Caki2 (cell line): ENCODE results near the gene ARCN1. TPM values are rescaled to one million over a fixed set of nuclear protein-coding genes. Genes with fewer than 3 reads are reported as not detected.

Experiments used
- DNase-seq: peaks from one replicate; pipeline ENCODE4 v3.0.0-alpha.2; 2015; ENCODE audit warnings: low read depth
- in situ Hi-C: cut with HindIII; loops from 2 replicates; pipeline ENCODE4 v1.10.0; 2016; ENCODE audit warnings: low sequenced_read_pairs, low pct_unique_long_range_greater_than_20kb, mixed read lengths
- total RNA-seq: library from RNA; depleted of rRNA; stranded (reverse); fragments of >200 nt; shearing (Covaris generic); gene quantifications from 2 replicates; pipeline ENCODE4 v1.2.3, GENCODE V29; 2014; ENCODE audit warnings: low replicate concordance; rRNA removed

ARCN1 gene
- total RNA-seq, 1 experiment from 2014 or later: 80.1 TPM

DNA sequence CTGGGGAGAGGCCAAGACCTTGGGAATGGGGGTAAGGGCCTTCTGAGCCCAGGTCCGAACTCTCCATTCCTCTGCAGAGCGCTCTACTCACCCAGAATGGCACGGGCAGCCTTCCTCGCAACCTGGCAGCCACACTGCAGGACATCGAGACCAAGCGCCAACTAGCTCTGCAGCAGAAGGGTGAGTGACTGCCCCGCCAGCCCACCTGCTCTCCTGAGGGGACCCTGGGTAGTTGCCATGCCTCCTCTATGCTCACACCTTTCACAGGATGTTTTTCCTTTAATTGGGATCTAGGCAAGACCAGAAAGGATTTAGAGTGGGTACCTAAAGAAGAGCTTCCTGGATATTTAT, 71.8 kb downstream of the ARCN1 start:
- DNase-seq: no peak
- in situ Hi-C loops: no loop called here

DNA sequence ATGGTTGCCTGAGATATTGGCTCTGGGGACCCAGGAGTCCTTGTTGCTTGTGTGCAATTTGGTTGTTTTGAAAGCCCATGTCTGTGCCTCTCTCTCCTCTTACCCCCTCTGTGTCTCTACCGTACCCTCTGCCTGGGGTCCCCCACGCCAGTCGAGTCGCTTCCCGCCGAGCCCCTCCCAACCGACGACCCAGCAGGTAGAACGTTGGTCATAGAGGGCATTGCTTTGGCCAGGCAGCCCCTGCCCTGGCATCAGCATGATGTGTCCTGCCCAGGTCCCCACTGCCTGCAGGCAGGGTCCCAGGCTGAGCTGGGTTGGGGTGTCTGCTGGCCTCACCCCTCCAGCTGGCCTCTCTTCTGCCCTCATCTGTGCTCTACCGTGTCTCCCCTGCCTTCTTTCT, 72.3 kb downstream of the ARCN1 start:
- in situ Hi-C loops: no loop called here
- no peak for DNase-seq

DNA sequence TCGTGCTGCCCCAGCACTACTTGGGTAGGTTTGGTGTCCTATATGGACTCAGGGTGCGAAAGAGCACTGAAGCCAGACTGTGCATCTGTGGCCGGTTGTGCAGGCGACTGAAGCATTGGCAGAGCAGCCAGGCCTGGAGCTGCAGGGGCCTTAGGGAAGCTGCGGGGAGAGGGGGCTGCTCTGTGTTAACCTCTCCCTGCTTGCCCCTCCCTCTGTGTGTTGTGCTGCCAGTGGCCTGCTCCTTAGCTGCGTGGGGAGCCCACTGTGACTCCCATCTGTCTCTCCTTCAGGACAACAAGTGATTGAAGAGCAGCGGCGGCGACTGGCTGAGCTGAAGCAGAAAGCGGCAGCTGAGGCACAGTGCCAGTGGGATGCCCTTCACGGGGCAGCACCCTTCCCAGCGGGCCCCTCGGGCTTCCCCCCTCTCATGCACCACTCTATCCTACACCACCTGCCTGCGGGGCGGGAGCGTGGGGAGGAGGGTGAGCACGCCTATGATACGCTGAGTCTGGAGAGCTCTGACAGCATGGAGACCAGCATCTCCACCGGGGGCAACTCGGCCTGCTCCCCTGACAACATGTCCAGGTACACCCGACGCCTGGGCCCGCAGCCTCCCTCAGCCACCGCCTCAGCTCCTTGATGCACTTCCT, 73.0 kb downstream of the ARCN1 start:
- no peak for DNase-seq
- in situ Hi-C loops: no loop called here

DNA sequence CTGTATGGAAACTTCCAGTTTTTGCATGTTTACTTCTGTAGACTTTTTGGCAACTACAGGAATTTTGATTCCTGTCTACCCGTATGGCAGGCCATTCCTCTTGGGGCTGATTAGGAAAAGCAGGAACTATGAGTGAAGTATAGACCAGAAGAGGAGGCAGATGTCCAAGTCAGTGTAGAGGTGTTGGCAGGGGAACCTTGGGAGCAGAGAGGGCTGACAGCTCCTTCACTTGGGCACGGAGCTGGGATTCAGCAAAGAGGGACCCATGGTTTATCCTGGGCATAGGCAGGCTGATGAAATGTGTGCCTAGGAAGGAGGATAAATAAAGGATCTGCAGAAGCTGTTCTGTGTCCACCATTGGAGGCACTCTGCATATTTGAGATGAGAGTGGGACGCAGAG, 74.2 kb downstream of the ARCN1 start:
- no peak for DNase-seq
- in situ Hi-C loops: no loop called here

DNA sequence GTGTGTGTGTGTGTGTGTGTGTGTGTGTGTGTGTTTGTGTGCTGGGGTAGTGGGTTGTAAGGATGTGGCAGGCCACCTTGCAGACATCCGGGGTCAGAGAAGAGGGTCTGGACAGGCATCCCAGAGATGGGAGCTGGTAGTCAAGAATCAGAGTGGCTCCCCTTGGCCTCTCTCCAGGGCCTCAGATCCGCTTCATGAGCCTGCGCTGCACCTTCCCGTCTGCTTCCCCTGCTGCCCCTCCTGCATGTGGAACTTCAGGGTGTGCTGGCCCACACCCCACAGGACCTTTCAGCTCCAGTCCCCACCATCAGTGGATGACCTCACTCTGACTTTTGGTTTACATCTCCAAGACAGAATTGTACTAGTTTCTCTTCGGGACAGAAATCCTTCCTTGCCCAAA, 76.1 kb downstream of the ARCN1 start:
- in situ Hi-C loops: no loop called here
- DNase-seq: no peak

DNA sequence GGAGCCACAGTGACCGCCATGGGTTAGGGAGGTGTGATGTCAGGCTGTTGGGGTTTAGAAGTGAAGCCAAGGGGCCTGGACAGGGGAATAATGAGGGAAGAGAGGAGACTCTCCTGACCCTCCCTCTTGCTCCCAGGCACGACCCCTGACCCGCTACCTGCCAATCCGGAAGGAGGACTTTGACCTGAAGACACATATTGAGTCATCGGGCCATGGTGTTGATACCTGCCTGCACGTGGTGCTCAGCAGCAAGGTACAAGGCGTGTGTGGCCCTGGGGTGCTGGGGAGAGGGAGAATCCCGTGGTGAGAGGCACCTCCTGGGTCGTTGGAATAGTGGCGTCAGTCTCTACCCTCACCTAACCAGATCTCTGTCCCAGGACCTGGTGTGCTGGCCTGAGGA, 77.7 kb downstream of the ARCN1 start:
- in situ Hi-C loops: no loop called here
- no peak for DNase-seq

DNA sequence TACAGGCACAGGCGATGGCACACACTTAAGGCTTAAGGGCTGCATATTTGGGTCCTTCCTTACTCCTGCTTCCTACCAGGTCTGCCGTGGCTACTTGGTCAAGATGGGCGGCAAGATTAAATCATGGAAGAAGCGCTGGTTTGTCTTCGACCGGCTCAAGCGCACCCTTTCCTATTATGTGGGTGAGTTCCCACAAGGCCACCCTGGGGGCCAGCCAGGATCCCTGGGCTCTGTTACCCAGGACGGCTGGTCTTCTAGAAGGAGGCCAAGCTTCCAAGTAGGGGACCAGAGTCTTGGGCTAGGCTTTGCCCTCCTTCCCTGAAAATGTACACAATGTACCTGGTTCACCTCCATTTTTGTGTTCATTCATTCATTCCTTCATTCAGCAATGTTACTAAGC, 78.2 kb downstream of the ARCN1 start:
- in situ Hi-C loops: no loop called here
- DNase-seq: no peak

DNA sequence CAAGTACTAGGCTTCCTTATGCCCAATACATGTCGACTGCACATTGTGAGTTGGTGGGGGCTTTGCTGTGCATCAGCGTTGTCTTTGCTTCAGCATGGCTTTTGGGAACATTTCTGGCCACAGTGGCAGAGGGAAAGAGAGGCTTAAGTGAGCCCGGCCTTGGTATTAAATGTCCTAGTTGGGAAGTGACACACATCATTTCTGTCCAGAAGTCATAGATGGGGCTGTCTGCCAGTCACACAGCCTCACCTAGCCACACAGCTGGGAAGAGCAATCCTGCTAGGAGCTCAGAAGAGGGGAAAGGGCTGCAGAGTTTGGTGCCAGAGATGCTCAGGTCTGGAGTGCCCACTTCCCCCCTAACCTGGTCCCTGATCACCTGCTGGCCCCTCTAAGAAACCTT, 79.6 kb downstream of the ARCN1 start:
- in situ Hi-C loops: no loop called here
- no peak for DNase-seq

Other genes starting within 250 kb of the ARCN1 start
- not detected in 2 replicates for gene CD3D, start 229.7 kb upstream of the ARCN1 start, total RNA-seq
- gene CD3G, start 228.1 kb upstream of the ARCN1 start, total RNA-seq: not detected in 2 replicates
- gene UBE4A, start 212.8 kb upstream of the ARCN1 start, total RNA-seq: 13.3 and 16.0 TPM in 2 replicates
- 126 and 158 TPM in 2 replicates for gene ATP5MG, start 170.8 kb upstream of the ARCN1 start, total RNA-seq
- gene KMT2A, start 135.9 kb upstream of the ARCN1 start, total RNA-seq: 5.3 and 20.3 TPM in 2 replicates
- gene TTC36, start 44.9 kb upstream of the ARCN1 start, total RNA-seq: not detected in 2 replicates
- 3.0 and 7.9 TPM in 2 replicates for gene TMEM25, start 41.2 kb upstream of the ARCN1 start, total RNA-seq
- 11.9 and 21.1 TPM in 2 replicates for gene IFT46, start 6.5 kb upstream of the ARCN1 start, total RNA-seq
- 24.8 and 26.6 TPM in 2 replicates for gene PHLDB1, start 35.2 kb downstream of the ARCN1 start, total RNA-seq
- not detected in 2 replicates for gene TREH, start 107.2 kb downstream of the ARCN1 start, total RNA-seq
- gene DDX6, start 218.8 kb downstream of the ARCN1 start, total RNA-seq: 26.7 and 37.1 TPM in 2 replicates